Fibroblast of mammary gland (primary cell): ENCODE results near the gene PLEKHH1.

ENCODE experiments used
- DNase-seq: peaks from one replicate; pipeline ENCODE4 v3.0.0-alpha.2; 2010; ENCODE audit warnings: low read depth
- H3K4me3 ChIP-seq: 2 replicates; pipeline ENCODE4 v1.5.1; 2011; ENCODE audit warnings: low read depth, mild to moderate bottlenecking, low read length, moderate library complexity; ENCODE audit not compliant: control insufficient read depth
- TF ChIP-seq, protein P1 (sequence below): conservative IDR thresholded peaks from 2 replicates; pipeline ENCODE4 v1.5.1; 2011; ENCODE audit warnings: low read depth, low read length, inconsistent platforms; ENCODE audit not compliant: control insufficient read depth, insufficient read depth

PLEKHH1 gene

DNA sequence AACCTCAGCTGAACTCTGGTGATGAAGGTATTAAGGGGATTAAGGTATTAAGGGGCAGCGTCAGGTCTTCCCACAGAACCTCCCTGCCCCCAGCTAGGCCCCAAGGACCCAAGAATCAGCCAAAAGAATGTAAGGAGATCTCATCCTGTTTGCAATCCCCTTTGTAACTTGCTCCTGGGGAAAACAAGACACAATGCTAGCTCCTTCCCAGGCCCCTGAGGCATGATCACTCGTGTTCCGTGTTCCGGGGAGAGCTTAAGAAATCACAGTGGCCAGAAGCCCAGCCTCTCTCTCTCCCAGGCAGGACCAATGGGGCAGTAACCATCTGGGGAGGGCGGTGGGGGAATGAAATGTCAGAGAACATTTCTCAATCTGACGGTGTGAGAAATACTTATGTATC is 33.8 kb downstream of the PLEKHH1 start:
- DNase-seq: no peak
- TF ChIP-seq, protein P1, sequence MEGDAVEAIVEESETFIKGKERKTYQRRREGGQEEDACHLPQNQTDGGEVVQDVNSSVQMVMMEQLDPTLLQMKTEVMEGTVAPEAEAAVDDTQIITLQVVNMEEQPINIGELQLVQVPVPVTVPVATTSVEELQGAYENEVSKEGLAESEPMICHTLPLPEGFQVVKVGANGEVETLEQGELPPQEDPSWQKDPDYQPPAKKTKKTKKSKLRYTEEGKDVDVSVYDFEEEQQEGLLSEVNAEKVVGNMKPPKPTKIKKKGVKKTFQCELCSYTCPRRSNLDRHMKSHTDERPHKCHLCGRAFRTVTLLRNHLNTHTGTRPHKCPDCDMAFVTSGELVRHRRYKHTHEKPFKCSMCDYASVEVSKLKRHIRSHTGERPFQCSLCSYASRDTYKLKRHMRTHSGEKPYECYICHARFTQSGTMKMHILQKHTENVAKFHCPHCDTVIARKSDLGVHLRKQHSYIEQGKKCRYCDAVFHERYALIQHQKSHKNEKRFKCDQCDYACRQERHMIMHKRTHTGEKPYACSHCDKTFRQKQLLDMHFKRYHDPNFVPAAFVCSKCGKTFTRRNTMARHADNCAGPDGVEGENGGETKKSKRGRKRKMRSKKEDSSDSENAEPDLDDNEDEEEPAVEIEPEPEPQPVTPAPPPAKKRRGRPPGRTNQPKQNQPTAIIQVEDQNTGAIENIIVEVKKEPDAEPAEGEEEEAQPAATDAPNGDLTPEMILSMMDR: no peak
- H3K4me3 ChIP-seq: no peak overlapping the region

DNA sequence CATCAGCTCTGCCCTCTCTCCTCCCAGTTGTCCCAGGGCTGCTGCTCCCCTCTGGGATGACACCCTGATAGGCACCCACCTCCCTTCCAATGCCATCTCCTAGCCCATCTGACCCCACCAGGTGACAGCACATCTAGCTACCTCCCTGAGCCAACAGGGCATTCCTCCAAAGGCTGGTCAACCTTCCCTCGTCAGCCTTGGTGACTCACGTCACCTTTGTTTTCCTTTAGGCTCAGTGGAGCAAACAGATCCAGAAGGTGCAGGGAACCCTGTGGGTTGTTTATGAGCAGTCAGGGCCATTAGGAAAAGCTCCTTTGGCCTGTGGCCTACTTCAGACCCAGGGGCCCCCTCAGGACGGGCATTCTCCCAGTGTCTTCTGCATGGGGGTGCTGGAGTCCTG is 34.6 kb downstream of the PLEKHH1 start:
- DNase-seq: no peak
- TF ChIP-seq, protein P1: no peak
- H3K4me3 ChIP-seq: no peak overlapping the region

DNA sequence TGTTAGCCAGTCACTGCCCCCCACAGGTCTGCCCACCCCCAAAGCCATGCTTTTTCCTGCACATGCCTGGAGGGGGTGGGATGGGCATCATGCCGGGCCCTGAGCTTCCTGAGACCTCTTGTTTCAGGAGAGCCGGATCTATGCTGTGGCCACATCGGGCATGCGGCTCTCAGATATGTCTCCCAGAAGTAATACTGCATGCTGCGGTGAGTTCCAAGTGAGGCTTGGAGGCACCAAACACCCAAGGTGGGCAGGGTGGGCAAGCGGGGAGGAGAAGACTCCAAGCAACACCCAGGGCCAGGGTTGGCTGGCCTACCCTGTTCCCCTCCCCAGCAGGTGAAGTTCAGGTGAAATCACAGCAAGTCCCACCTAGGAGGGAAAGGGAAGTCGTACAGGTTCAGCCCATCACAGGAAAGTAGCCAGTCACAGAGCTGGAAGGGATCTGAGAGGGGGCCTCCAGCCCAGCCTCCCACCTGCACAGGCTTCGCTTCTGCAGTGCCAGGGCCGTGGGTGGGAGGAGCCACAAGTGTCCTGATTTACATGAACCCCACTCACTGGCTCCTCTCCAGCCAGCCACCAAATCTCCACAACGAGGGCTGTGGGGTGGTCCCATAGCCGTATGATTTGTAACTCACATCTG is 36.0 kb downstream of the PLEKHH1 start:
- DNase-seq: no peak
- H3K4me3 ChIP-seq: no peak overlapping the region
- TF ChIP-seq, protein P1: no peak

DNA sequence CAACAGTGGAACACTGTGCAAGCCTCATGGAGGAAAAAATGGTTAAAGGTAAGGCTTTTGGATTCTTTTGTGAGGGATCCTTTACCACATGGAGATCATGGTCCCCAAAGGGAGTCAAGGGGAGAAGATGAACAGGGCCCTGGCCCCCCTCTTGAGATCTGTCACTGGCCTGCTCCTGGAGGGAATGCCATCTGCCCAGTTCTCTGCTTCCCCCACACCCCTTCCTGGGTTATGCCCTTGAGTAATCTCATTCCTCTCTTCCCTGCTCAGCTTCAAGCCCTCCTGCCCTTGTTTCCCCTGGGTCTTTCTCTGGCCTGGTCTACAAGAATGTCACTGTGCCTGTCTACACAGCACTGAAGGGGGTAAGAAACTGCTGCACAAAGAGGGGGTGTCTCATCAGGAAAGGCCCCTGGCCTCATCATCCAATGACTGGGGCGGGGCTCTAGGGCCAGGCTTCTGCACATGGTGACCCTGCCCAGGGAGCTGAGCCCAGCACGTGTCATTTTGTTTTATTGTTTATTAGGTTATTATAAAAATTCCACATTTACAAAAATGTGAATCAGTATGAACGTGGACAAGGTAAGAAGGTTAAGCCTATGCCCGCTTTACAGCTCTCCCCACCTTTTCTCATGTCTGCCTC is 36.7 kb downstream of the PLEKHH1 start:
- H3K4me3 ChIP-seq: no peak overlapping the region
- TF ChIP-seq, protein P1: no peak
- no peak for DNase-seq

DNA sequence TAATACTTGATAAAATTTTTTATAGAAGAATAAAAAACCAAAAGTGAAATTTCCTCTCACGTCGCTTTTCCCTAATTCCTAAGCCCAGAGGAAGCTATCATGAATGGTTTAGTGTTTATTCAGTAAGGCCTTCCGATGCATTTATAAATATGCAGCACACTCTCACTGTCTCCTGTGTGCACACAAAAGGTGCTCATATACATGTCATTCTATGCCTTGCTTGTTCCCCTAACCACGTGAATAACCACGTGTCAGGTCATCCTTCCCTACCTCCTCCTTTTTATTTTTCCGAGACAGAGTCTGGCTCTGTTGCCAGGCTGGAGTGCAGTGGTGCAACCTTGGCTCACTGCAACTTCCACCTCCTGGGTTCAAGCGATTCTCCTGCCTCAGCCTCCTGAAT is 37.4 kb downstream of the PLEKHH1 start:
- no peak for DNase-seq
- TF ChIP-seq, protein P1: no peak
- no peak overlapping the region for H3K4me3 ChIP-seq

DNA sequence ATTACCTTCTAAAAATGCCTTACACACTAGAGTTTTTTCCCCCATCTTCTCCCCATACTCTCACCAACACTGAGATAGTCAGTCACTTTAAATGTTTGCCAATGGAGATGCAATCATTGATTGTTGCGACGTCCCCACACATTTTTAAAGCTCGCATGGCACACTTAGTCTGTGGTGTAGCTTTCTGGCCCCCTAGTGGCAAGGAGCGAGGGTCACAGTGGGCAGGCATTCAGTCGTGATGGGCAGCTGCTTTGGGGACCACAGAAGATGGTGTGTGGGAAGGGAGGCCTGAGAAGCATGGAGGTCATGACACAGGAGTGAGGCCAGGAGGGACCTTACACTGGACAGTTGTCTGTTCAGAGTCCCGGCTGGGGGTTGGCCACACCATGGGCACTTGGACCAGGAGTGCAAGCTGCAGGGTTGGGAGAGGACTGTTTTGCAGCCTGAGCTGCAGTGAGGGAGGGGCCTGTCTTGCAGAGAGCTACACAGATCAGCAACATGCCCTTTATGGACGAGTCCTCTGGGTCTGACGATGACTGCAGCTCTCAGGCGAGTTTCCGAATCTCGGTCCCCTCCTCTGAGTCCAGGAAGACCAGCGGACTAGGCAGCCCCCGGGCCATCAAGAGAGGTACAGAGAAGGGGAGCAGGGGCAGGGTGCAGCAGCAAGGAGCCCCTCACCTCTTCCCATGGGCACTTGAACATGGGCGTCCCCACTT is 38.3 kb downstream of the PLEKHH1 start:
- peak; percentile 52 for DNase-seq
- H3K4me3 ChIP-seq: no peak overlapping the region
- TF ChIP-seq, protein P1: peak; percentile 89
